Measurements from ENCODE around the gene SLC35F1.

Gene SLC35F1

GRCh38 chr6:118103381-118104146, 196.5 kb downstream of the SLC35F1 start:
- no peak for DNase-seq (ENCODE audit: low read depth in 3 of 3, low spot score in 1 of 3)

- no peak for DNase-seq (ENCODE audit: low read depth in 3 of 3, low spot score in 1 of 3)
These were observed 215.2 kb downstream of the SLC35F1 start for GRCh38 chr6:118122161-118122725.

- no peak for DNase-seq (ENCODE audit: low read depth in 3 of 3, low spot score in 1 of 3)
These were observed 215.7 kb downstream of the SLC35F1 start for GRCh38 chr6:118122801-118123200.

DNA sequence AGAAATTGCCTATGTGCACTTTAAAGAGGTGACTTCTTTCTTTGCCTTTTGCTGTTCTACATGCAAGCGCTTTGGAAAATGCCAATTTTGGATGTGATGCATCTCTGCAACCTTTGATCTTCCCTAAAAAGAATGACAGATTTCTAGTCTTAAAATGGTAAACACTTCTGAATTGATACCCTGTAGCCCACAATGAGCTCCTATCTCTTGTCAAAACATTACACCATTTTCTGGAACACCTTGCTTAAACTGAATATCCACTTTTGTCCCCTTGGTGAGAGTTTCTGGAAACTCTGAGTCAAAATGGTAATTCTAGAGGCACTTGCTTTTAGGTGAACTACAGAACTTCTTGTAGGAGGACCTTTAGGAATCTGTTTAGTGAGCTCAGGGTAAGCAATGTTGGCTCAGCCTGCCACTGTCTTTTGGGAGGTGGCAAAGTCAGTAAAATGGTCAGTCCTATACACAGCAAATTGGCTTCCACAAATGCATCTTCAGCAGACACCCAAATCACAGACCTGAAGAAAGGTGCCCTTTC, 216.5 kb downstream of the SLC35F1 start:
- no peak for DNase-seq (ENCODE audit: low read depth in 3 of 3, low spot score in 1 of 3)

- DNase-seq (ENCODE audit: low read depth in 3 of 3, low spot score in 1 of 3) = no peak
These were observed 217.8 kb downstream of the SLC35F1 start for GRCh38 chr6:118124851-118125250.

DNA sequence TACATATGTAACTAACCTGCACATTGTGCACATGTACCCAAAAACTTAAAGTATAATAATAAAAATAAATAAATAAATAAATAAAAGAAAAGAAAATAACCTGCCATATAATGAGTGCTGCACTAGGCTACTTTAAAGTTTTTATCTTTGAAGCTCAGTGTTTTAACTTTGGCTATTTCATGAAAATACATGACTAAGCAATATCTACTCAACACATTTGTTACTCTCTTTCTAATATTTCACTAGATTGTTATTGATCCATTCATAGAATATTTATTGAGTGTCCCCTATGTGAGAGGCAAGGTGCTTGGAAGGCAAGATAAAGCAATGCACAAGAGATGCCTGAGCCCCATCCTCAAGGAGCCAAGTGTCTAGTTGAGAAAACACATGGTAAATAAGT, 221.7 kb downstream of the SLC35F1 start:
- no peak for DNase-seq (ENCODE audit: low read depth in 3 of 3, low spot score in 1 of 3)

DNA sequence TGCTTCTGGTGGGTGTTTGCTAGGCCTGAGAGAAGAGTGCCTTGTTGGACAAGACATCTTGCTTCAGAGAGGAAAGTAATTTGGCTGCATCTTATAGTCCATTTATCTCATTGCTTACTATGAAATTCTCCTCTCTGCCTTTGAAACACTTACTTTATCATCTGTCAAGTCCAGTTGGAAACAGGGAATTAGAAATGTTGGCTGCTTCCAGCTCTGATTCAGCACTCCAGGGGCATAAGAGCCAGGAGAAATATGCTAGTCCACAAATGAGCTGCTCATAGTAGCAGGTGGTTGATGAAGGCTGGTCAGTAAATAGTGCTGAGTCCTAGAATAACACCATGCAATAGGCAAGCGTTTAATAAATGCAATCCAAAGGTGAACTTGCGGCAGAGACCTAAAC, 227.1 kb downstream of the SLC35F1 start:
- no peak for DNase-seq (ENCODE audit: low read depth in 3 of 3, low spot score in 1 of 3)

DNA sequence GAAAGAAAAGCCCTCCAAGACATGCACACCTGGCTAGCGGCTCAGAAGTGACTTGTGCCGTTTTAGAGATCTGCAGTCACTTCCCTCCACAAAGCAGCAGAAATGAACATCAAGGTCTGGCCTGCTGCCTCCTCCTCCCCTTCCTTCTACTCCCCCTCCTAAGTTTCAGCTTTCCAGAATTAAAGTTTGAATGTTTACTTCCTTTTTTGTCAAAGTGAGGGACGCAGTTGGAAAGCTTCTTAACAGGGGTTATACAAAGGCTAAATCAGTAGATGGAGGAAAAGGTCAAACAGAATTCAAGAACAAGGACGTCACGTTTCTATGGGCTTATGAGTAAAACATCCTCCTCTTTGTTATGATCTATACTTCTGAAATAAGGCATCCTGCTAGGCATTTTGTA, 227.7 kb downstream of the SLC35F1 start:
- no peak for DNase-seq (ENCODE audit: low read depth in 3 of 3, low spot score in 1 of 3)

- no peak for DNase-seq (ENCODE audit: low read depth in 3 of 3, low spot score in 1 of 3)
These were observed 228.3 kb downstream of the SLC35F1 start for GRCh38 chr6:118135371-118135770.

DNA sequence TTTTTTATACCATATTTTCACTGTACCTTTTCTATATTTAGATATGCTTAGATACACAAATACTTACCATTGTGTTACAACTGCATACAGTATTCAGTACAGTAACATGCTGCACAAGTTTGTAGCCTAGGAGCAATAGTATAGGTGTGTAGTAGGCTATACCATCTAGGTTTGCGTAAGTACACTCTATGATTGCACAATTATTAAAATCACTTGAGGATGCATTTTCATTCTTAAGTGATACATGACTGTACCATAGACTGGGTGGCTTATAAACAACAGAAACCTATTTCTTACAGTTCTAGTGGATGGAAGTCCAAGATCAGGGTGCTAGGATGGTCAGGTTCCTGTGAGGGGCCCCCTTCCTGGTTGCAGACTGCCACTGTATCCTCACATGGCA, 234.1 kb downstream of the SLC35F1 start:
- no peak for DNase-seq (ENCODE audit: low read depth in 3 of 3, low spot score in 1 of 3)

DNA sequence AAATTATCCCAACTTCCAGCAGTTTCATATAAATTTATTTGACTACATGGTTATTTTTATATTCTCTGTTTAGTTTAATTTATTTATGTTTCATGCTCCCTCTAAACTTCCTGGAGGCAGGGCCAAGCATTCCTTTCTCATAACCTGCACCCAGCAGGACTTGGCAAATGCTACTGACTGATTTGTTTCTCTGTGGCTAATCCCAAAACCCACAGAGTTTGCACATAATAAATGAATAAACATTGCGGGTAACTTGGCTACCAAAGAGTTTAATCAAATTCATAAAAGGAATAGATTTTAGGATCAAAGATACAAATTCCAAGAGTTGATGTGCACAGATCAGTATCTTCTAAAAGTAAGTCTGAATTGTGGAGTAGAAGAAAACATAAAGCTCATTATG, 239.5 kb downstream of the SLC35F1 start:
- no peak for DNase-seq (ENCODE audit: low read depth in 3 of 3, low spot score in 1 of 3)

DNA sequence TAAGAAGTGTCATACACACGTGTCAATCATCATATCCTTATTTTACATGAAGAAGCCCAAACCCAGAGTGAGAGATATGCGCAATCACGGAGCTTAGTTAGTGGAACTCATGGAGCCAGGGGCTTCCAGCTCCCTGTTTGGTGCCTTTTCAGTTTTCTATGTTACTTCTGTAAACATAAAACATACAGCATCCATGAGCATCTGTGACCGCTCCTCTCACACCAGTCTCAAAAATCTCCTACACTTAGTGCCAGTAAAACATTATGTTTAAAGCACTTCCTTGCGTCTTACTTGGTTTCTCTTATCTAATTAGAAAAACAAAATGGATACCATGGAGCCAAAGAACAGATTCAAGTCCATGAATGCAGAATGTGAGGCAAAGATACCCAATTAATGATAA, 240.4 kb downstream of the SLC35F1 start:
- no peak for DNase-seq (ENCODE audit: low read depth in 3 of 3, low spot score in 1 of 3)

GRCh38 chr6:118148561-118148960, 241.5 kb downstream of the SLC35F1 start:
- DNase-seq (ENCODE audit: low read depth in 3 of 3, low spot score in 1 of 3) = no peak

DNA sequence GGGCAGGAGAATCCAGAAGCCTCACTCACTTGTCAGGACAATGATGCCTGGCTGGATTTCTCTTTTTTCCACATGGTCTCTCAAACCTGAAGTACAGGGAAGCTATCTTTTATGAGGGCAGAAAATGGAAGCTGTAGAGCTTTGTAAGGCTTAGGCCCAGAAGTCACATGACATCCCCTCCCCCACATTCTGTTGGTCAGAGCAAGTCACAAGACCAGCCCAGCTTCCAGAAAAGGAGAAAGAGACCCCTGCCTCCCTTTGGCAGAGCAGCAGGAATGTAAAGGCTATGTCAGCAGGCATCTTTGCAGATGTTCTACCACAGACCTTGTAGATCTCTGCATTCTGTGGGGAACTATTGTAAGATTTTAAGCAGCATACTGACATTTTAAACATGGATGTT, 245.5 kb downstream of the SLC35F1 start:
- no peak for DNase-seq (ENCODE audit: low read depth in 3 of 3, low spot score in 1 of 3)

- no peak for DNase-seq (ENCODE audit: low read depth in 3 of 3, low spot score in 1 of 3)
These were observed 254.3 kb downstream of the SLC35F1 start for GRCh38 chr6:118161343-118161742.

DNA sequence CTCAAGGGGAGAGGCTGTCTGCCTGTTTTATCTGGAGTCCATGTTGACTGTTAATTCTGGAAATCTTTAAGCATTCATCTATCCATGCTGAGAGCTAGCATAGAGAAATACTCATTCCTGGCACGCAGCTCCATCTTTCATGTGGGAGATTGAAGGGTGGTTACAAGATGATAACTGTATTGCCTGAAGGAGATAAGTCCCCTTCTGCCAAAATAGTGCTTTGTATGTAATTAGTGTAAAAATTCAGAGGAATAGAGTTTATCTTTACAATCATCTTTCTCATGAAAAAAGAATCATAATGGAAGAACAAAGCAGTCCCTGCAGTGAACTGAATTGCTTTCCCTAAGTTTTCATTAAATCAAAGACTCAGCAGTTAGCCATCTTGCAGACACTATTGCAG, 256.5 kb downstream of the SLC35F1 start:
- no peak for DNase-seq (ENCODE audit: low read depth in 3 of 3, low spot score in 1 of 3)

GRCh38 chr6:118165500-118165899, 258.4 kb downstream of the SLC35F1 start:
- DNase-seq (ENCODE audit: low read depth in 3 of 3, low spot score in 1 of 3) = no peak

DNA sequence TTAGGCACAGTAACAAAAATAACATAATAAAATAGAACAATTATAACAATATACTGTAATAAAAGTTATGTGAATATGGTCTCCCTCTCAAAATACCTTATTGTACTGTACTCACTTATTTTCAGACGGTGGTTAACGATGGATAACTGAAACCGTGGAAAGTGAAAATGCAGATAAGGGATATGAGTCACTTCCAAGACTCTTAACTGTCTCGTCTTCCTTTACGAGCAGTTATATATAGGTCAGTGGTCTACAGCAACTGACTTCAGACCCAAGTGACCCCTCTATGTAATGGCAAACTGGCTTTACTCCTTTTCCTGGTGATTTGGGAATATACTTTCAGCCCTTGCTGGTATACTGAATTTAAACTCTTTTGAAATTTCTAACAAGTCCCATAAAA, 261.4 kb downstream of the SLC35F1 start:
- DNase-seq (ENCODE audit: low read depth in 3 of 3, low spot score in 1 of 3) = no peak

DNA sequence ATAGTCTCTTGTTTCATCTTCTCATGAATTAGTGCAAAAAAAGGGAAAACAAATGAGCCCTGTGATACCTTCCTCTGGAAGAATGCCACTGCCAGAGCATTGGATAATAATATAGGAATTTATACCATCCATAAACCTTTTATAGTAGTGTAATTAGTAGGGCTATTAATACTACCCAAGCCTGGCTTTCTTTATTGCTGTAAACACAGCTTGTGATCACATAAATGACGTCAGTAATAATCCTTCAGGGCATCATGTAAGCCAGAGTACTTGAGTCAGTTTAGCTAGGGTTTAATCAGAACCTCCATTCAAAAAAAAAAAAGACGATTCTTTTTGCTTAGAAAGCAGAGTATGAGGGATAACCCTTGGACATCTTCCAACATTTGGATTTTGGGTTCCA, 264.8 kb downstream of the SLC35F1 start:
- no peak for DNase-seq (ENCODE audit: low read depth in 3 of 3, low spot score in 1 of 3)

GRCh38 chr6:118174071-118174470, 267.0 kb downstream of the SLC35F1 start:
- no peak for DNase-seq (ENCODE audit: low read depth in 3 of 3, low spot score in 1 of 3)

DNA sequence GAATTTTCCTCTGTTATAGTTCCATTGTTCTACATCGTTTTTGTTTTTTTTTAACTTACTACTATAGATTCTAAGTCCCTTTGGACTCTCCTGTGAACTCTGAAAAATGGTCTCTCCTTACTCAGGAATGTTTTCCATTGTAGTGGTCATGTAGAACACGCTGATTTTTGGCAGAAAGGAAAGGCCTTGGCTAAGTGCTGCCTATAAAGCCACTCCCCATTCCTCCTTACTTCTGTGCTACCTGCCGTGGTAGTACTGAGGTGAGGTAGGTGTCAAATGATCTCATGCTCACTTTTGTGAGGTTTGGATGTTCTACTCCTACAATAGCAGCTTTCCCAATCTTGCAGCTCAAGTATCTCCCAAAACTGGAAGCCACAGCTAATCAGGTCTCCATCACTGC, 270.7 kb downstream of the SLC35F1 start:
- DNase-seq (ENCODE audit: low read depth in 3 of 3, low spot score in 1 of 3) = no peak

- DNase-seq (ENCODE audit: low read depth in 3 of 3, low spot score in 1 of 3) = no peak
These were observed 272.0 kb downstream of the SLC35F1 start for GRCh38 chr6:118179048-118179447.

Measured in stimulated activated CD4-positive, alpha-beta T cell treated with anti-CD3 and anti-CD28 coated beads, TNF-alpha, amount 100 ng/mL, for 1 hour (primary cell).